Measurements from ENCODE around the gene ZBTB17.
"Not testable (repeated sequence)": the region's sequence is repeated elsewhere in the genome, so short reads cannot be mapped to it uniquely, and the experiment has no call there.

Gene ZBTB17

DNA sequence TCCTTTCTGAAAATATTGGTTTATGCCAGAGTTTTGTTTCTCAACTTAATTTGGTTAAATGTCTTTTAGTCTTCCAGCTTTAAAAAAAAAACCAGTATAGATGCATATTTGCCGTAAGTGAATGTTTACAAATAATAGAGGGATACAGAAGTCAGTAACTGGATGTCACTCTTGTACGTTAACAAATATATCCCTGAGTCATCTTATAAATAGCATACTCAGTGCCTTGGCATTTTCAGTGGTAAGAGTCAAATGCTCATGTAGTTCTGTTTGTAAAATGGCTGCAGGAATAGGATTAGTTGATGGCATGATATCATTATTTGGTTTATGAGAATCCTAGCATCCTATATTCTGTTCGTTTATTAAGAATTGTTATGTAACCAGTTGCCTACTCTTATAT lies 73.0 kb downstream of the ZBTB17 start:
- no peaks in the 10 kb centered on the region for H3K9me3 ChIP-seq (ENCODE audit: insufficient read depth, low read length)
- no peaks in the 10 kb centered on the region for H3K27me3 ChIP-seq (ENCODE audit: low read depth, low read length)
- no peaks in the 10 kb centered on the region for H3K36me3 ChIP-seq (replicated peaks; ENCODE audit: low read depth, low read length)
- H3K4me2 ChIP-seq (ENCODE audit: low read length), result no peak overlapping the region
- peaks cover 98% of the 10 kb centered on the region for H3K79me2 ChIP-seq (ENCODE audit: low read length)
- no peak overlapping the region for H2AFZ ChIP-seq (ENCODE audit: low read depth, low read length)
- no peak overlapping the region for H3K9ac ChIP-seq (ENCODE audit: low read length)
- no peak for TF ChIP-seq EZH2phosphoT487 (IDR thresholded peaks at IDR 0.05; ENCODE audit: low read depth)
- TF ChIP-seq, protein P1, sequence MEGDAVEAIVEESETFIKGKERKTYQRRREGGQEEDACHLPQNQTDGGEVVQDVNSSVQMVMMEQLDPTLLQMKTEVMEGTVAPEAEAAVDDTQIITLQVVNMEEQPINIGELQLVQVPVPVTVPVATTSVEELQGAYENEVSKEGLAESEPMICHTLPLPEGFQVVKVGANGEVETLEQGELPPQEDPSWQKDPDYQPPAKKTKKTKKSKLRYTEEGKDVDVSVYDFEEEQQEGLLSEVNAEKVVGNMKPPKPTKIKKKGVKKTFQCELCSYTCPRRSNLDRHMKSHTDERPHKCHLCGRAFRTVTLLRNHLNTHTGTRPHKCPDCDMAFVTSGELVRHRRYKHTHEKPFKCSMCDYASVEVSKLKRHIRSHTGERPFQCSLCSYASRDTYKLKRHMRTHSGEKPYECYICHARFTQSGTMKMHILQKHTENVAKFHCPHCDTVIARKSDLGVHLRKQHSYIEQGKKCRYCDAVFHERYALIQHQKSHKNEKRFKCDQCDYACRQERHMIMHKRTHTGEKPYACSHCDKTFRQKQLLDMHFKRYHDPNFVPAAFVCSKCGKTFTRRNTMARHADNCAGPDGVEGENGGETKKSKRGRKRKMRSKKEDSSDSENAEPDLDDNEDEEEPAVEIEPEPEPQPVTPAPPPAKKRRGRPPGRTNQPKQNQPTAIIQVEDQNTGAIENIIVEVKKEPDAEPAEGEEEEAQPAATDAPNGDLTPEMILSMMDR (IDR thresholded peaks at IDR 0.05; ENCODE audit: low read depth, low read length), result no peak
- H4K20me1 ChIP-seq (ENCODE audit: insufficient read depth, low read length), result peaks cover 11% of the 10 kb centered on the region
- no peak overlapping the region for H3K4me3 ChIP-seq (ENCODE audit: low read length)
- no peaks in the 10 kb centered on the region for H3K4me1 ChIP-seq (ENCODE audit: low read length)
- no peak overlapping the region for H3K27ac ChIP-seq (ENCODE audit: low read length)

DNA sequence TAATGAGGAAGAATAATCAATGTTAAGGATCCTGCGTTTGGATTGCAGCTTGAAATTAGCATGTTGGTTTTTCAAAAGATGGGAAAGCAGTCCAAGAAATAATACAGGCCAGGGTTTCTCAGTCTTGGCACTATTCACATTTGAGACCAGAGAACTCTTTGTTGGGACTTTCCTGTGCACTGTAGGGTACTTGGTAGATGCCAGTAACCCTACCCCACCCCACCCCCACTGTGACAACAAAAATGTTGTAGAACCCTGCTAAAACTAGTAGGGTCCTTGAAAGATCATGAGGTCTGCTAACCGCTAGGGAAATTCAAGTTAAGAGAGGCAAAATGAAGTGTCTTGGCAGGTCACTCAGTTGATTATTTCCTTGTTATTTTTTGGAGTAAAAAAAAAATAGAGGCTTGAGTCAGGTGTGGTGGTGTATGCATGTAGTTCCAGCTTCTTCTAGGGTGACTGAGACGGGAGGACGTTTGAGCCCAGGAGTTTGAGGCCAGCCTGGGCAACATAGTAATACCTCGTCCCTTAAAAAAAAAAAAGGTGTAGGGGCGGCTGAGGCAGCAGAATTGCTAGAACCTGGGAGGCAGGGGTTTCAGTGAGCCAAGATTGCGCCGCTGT lies 75.1 kb downstream of the ZBTB17 start:
- TF ChIP-seq EZH2phosphoT487 (IDR thresholded peaks at IDR 0.05; ENCODE audit: low read depth), result no peak
- TF ChIP-seq, protein P1 (IDR thresholded peaks at IDR 0.05; ENCODE audit: low read depth, low read length), result no peak
- no peak overlapping the region for H3K9ac ChIP-seq (ENCODE audit: low read length)
- no peak overlapping the region for H2AFZ ChIP-seq (ENCODE audit: low read depth, low read length)
- peaks cover 98% of the 10 kb centered on the region for H3K79me2 ChIP-seq (ENCODE audit: low read length)
- no peaks in the 10 kb centered on the region for H3K9me3 ChIP-seq (ENCODE audit: insufficient read depth, low read length)
- no peak overlapping the region for H3K4me3 ChIP-seq (ENCODE audit: low read length)
- no peaks in the 10 kb centered on the region for H3K27me3 ChIP-seq (ENCODE audit: low read depth, low read length)
- H3K4me1 ChIP-seq (ENCODE audit: low read length), result no peaks in the 10 kb centered on the region
- no peak overlapping the region for H3K4me2 ChIP-seq (ENCODE audit: low read length)
- peaks cover 17% of the 10 kb centered on the region for H4K20me1 ChIP-seq (ENCODE audit: insufficient read depth, low read length)
- H3K27ac ChIP-seq (ENCODE audit: low read length), result no peak overlapping the region
- H3K36me3 ChIP-seq (replicated peaks; ENCODE audit: low read depth, low read length), result no peaks in the 10 kb centered on the region

DNA sequence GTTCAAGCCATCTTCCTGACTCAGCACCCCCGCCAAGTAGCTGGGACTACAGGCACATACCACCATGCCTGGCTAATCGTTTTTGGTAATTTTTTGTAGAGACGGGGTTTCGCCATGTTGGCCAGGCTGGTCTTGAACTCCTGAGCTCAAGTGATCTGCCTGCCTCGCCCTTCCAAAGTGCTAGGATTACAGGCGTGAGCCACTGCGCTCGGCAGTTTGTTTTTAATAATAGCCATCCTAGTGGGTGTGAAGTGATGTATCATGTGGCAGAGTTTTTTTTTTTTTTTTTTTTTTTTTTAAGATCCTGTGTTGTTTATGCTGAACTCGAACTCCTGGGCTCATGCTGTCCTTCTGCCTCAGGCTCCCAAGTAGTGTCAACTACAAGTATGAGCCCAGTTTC lies 76.6 kb downstream of the ZBTB17 start:
- Histone ChIP-seq H3K4me2 (ENCODE audit: low read length) (no peak overlapping the region), H3K4me3 (ENCODE audit: low read length) (no peak overlapping the region), H3K4me1 (ENCODE audit: low read length) (no peaks in the 10 kb centered on the region), H3K9ac (ENCODE audit: low read length) (no peak overlapping the region), H3K27me3 (ENCODE audit: low read depth, low read length) (no peaks in the 10 kb centered on the region), H3K27ac (ENCODE audit: low read length) (no peak overlapping the region), H4K20me1 (ENCODE audit: insufficient read depth, low read length) (peaks cover 17% of the 10 kb centered on the region), H3K36me3 (replicated peaks; ENCODE audit: low read depth, low read length) (no peaks in the 10 kb centered on the region), H3K79me2 (ENCODE audit: low read length) (peaks cover 98% of the 10 kb centered on the region), H2AFZ (ENCODE audit: low read depth, low read length) (no peak overlapping the region), H3K9me3 (ENCODE audit: insufficient read depth, low read length) (no peaks in the 10 kb centered on the region)
- no peak for TF ChIP-seq EZH2phosphoT487 (IDR thresholded peaks at IDR 0.05; ENCODE audit: low read depth)
- TF ChIP-seq, protein P1 (IDR thresholded peaks at IDR 0.05; ENCODE audit: low read depth, low read length), result no peak

DNA sequence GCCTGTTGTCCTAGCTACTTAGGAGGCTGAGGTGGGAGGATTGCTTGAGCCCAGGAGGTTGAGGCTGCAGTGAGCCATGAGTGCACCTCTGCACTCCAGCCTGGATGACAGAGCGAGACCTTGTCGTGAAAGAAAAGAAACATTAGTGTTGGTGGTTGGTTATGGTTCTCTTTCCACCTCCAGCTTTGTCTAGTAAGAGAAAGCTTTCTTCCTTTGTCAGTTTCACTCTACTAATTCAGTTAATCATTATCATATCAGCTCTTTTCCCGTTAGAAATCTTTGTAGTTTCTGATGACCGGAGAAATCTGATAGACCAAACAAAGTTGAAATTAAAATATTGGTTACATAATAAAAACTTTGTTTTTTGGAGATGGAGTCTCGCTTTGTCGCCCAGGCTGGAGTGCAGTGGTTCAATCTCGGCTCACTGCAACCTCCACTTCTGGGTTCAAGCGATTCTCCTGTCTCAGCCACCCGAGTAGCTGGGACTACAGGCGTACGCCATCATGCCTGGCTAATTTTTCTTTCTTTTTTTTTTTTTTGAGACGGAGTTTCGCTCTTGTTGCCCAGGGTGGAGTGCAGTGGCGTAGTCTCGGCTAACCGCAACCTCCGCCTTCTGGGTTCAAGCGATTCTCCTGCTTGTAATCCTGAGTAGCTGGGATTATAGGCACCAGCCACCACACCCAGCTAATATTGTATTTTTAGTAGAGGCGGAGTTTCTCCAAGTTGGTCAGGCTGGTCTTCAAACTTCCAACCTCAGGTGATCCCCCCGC lies 78.9 kb downstream of the ZBTB17 start:
- not testable (repeated sequence) for H3K4me3 ChIP-seq (ENCODE audit: low read length); H3K9me3 ChIP-seq (ENCODE audit: insufficient read depth, low read length); H2AFZ ChIP-seq (ENCODE audit: low read depth, low read length); H3K27ac ChIP-seq (ENCODE audit: low read length); H3K9ac ChIP-seq (ENCODE audit: low read length); H3K4me1 ChIP-seq (ENCODE audit: low read length); H3K27me3 ChIP-seq (ENCODE audit: low read depth, low read length); H3K4me2 ChIP-seq (ENCODE audit: low read length); H3K36me3 ChIP-seq (replicated peaks; ENCODE audit: low read depth, low read length); H4K20me1 ChIP-seq (ENCODE audit: insufficient read depth, low read length)
- peaks cover 98% of the 10 kb centered on the region for H3K79me2 ChIP-seq (ENCODE audit: low read length)
